ENCODE data around the gene FBXO27. TPM values are rescaled to one million over a fixed set of nuclear protein-coding genes. Genes with fewer than 3 reads are reported as not detected.

FBXO27 gene
- total RNA-seq, 4 donors from 2014 or later = 3.0 to 9.7 (median 3.8) TPM

DNA sequence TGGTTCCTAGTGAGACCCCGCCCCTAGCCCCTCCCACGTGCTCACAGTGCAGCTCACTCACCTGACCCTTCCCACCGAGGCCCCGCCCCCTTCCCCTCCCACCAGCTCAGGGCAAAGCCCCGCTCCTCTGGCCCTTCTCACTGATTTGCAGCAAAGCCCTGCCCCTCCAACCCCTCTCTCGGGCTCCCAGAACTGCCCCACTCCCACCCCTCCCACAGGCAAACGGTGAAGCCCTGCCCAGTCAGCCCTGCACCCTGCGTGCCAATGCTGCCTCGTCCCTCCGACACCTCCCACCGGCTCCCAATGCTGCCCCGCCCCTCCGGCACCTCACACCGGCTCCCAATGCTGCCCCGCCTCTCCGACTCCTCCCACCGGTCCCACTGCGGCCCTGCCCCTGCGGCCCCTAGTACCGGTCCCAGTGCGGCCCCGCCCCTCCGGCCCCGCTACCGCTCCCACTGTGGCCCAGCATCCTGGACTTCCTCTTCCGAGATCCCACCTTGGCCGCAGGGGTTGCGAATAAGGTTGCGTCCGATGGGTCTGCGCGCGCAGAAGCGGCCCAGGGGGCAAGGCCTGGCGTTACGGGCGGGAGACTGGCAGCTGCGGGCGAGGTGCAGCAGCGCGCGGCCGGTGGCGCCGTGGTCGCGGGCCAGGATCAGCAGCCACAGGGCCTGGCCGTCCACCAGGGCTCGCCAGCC, 834 bp downstream of the FBXO27 start:
- Histone ChIP-seq H3K4me3 (peak overlapping the region; percentile 47 to 81), H3K27me3 (no peaks in the 10 kb centered on the region), H3K9me3 (no peaks in the 10 kb centered on the region), H3K27ac (peak overlapping the region in 3 of 4 donors; percentile 72 to 76 (median 75)), H3K36me3 (peaks cover 0 to 22% of the 10 kb centered on the region in 2 donors), H3K4me1 (peaks cover 0 to 26% (median 12%) of the 10 kb centered on the region in 3 donors)
- 0% methylated on average over 7 of the region's 49 CpGs; no CpG with 5 or more reads in 1 of the 2 donors for WGBS, 2 donors (ENCODE audit: low coverage in 1 of 2)
- peak; percentile 91 for ATAC-seq
- TF ChIP-seq POLR2A (IDR thresholded peaks at IDR 0.05) = no peak
- no peak for TF ChIP-seq EP300 (IDR thresholded peaks at IDR 0.05)
- TF ChIP-seq POLR2AphosphoS5 (IDR thresholded peaks at IDR 0.05) = no peak

DNA sequence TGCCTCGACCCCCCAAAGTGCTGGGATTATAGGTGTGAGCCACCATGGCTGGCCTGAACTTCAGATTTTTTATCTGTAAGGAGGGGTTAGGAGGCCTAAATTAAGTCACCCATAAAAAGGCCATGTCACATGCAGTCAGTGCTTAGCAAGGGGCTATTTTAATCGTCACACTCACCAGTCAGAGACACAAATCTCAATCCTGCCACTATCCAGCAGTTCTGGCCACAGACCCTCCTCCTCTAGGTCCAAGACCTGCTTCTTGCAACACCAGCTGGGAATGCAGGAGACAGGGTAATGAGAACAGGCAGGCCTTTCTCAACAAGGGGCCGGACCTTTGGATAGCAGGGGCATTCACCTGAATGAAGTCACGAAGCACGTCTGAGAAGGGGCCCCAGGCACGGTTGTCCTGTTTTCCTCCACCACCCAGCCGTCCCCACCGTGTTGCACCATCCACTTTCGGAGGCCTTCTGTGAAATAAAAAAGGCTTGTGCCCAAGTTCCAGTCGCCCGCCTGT, 1.4 kb downstream of the FBXO27 start:
- H3K36me3 ChIP-seq = peaks cover 0 to 28% of the 10 kb centered on the region in 2 donors
- H3K4me3 ChIP-seq = peak overlapping the region; percentile 47 to 81
- H3K27me3 ChIP-seq = no peaks in the 10 kb centered on the region
- TF ChIP-seq, protein P1, sequence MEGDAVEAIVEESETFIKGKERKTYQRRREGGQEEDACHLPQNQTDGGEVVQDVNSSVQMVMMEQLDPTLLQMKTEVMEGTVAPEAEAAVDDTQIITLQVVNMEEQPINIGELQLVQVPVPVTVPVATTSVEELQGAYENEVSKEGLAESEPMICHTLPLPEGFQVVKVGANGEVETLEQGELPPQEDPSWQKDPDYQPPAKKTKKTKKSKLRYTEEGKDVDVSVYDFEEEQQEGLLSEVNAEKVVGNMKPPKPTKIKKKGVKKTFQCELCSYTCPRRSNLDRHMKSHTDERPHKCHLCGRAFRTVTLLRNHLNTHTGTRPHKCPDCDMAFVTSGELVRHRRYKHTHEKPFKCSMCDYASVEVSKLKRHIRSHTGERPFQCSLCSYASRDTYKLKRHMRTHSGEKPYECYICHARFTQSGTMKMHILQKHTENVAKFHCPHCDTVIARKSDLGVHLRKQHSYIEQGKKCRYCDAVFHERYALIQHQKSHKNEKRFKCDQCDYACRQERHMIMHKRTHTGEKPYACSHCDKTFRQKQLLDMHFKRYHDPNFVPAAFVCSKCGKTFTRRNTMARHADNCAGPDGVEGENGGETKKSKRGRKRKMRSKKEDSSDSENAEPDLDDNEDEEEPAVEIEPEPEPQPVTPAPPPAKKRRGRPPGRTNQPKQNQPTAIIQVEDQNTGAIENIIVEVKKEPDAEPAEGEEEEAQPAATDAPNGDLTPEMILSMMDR (IDR thresholded peaks at IDR 0.05) = no peak
- TF ChIP-seq EP300 (IDR thresholded peaks at IDR 0.05) (no peak), POLR2A (IDR thresholded peaks at IDR 0.05) (no peak), POLR2AphosphoS5 (IDR thresholded peaks at IDR 0.05) (no peak)
- peak overlapping the region in 3 of 4 donors; percentile 72 to 76 (median 75) for H3K27ac ChIP-seq
- peaks cover 0 to 26% (median 12%) of the 10 kb centered on the region in 3 donors for H3K4me1 ChIP-seq
- H3K9me3 ChIP-seq = no peaks in the 10 kb centered on the region
- 0 to 28% methylated on average over 4 to 10 of the region's 11 CpGs for WGBS, 2 donors (ENCODE audit: low coverage in 1 of 2)
- ATAC-seq = no peak

GRCh38 chr19:39024875-39025641, 7.3 kb downstream of the FBXO27 start:
- peaks cover 0 to 41% of the 10 kb centered on the region in 2 donors for H3K36me3 ChIP-seq
- H3K9me3 ChIP-seq = no peaks in the 10 kb centered on the region
- 94 to 100% methylated on average over 1 to 13 of the region's 14 CpGs for WGBS, 2 donors (ENCODE audit: low coverage in 1 of 2)
- no peak overlapping the region for H3K27ac ChIP-seq
- ATAC-seq = no peak
- no peaks in the 10 kb centered on the region for H3K4me1 ChIP-seq
- TF ChIP-seq, protein P1 (IDR thresholded peaks at IDR 0.05) = no peak
- TF ChIP-seq POLR2A (IDR thresholded peaks at IDR 0.05) (no peak), POLR2AphosphoS5 (IDR thresholded peaks at IDR 0.05) (no peak), EP300 (IDR thresholded peaks at IDR 0.05) (no peak)
- H3K4me3 ChIP-seq = no peak overlapping the region
- no peaks in the 10 kb centered on the region for H3K27me3 ChIP-seq

DNA sequence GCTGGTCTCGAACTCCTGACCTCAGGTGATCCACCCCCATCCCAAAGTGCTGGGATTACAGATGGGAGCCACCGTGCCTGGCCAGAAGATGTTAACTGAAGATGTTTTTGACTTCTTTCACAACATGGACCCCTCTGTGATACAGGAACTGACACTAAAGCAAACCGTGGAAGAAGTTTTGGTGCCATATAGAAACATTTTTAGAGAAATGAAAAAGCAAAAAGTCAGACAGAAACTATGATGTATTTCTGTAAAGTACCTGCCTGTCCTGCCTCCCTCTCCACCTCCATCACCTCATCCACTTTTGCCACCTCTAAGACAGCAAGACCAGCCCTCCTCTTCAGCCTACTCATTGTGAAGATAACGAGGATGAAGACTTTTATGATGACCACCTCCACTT, 11.3 kb downstream of the FBXO27 start:
- Histone ChIP-seq H3K4me3 (no peak overlapping the region), H3K9me3 (peaks cover 0 to 6% (median 0%) of the 10 kb centered on the region in 3 donors), H3K36me3 (peaks cover 0 to 15% of the 10 kb centered on the region in 2 donors), H3K4me1 (no peaks in the 10 kb centered on the region), H3K27ac (no peak overlapping the region), H3K27me3 (no peaks in the 10 kb centered on the region)
- no peak for ATAC-seq
- TF ChIP-seq POLR2AphosphoS5 (IDR thresholded peaks at IDR 0.05) (no peak), POLR2A (IDR thresholded peaks at IDR 0.05) (no peak), EP300 (IDR thresholded peaks at IDR 0.05) (no peak)
- TF ChIP-seq, protein P1 (IDR thresholded peaks at IDR 0.05) = no peak
- 75 to 92% methylated on average over 2 to 3 of the region's 4 CpGs for WGBS, 2 donors (ENCODE audit: low coverage in 1 of 2)

GRCh38 chr19:39017646-39018045, 14.7 kb downstream of the FBXO27 start:
- peaks cover 0 to 6% (median 0%) of the 10 kb centered on the region in 3 donors for H3K9me3 ChIP-seq
- no peak overlapping the region for H3K4me3 ChIP-seq
- TF ChIP-seq, protein P1 (IDR thresholded peaks at IDR 0.05) = no peak
- TF ChIP-seq POLR2AphosphoS5 (IDR thresholded peaks at IDR 0.05) (no peak), EP300 (IDR thresholded peaks at IDR 0.05) (no peak), POLR2A (IDR thresholded peaks at IDR 0.05) (no peak)
- no peaks in the 10 kb centered on the region for H3K27me3 ChIP-seq
- H3K4me1 ChIP-seq = no peaks in the 10 kb centered on the region
- 88% methylated on average over 4 of the region's 4 CpGs; no CpG with 5 or more reads in 1 of the 2 donors for WGBS, 2 donors (ENCODE audit: low coverage in 1 of 2)
- peaks cover 0 to 11% of the 10 kb centered on the region in 2 donors for H3K36me3 ChIP-seq
- no peak overlapping the region for H3K27ac ChIP-seq
- no peak for ATAC-seq

All from gastroesophageal sphincter (tissue), 4 donors.